Measurements from ENCODE around the gene APOB. TPM values are rescaled to one million over a fixed set of nuclear protein-coding genes. Genes with fewer than 3 reads are reported as not detected.

The APOB gene
- total and polyA plus RNA-seq, 2 of the 13 experiments (the other 11 are each of a cell fraction or from before 2014, with no cell fraction given) = 1,569 to 2,515 TPM

- TF ChIP-seq, protein P1, sequence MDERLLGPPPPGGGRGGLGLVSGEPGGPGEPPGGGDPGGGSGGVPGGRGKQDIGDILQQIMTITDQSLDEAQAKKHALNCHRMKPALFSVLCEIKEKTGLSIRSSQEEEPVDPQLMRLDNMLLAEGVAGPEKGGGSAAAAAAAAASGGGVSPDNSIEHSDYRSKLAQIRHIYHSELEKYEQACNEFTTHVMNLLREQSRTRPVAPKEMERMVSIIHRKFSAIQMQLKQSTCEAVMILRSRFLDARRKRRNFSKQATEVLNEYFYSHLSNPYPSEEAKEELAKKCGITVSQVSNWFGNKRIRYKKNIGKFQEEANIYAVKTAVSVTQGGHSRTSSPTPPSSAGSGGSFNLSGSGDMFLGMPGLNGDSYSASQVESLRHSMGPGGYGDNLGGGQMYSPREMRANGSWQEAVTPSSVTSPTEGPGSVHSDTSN (CRISPR knock-in tag; IDR thresholded peaks at IDR 0.05) = no peak
- TF ChIP-seq ATRX (CRISPR knock-in tag; IDR thresholded peaks at IDR 0.05; ENCODE audit: borderline replicate concordance) (no peak), ZSCAN22 (CRISPR knock-in tag; IDR thresholded peaks at IDR 0.05) (no peak), CBX1 (IDR thresholded peaks at IDR 0.05; ENCODE audit: low read depth) (no peak), ETS1 (CRISPR knock-in tag; IDR thresholded peaks at IDR 0.05) (no peak), ZNF292 (CRISPR knock-in tag; IDR thresholded peaks at IDR 0.05; ENCODE audit: borderline replicate concordance, low read depth) (0 out of 2 replicates have a peak, but pooled peaks have one; percentile 39), POGZ (CRISPR knock-in tag; IDR thresholded peaks at IDR 0.05) (peak; percentile 79), IRF2 (CRISPR knock-in tag; IDR thresholded peaks at IDR 0.05) (peak; percentile 42; the same call in 1 of the 2 replicates), KDM4B (CRISPR knock-in tag; IDR thresholded peaks at IDR 0.05) (no peak), HINFP (CRISPR knock-in tag; IDR thresholded peaks at IDR 0.05; ENCODE audit: low read depth) (no peak), ZNF362 (CRISPR knock-in tag; IDR thresholded peaks at IDR 0.05; ENCODE audit: borderline replicate concordance) (no peak), ZNF501 (CRISPR knock-in tag; IDR thresholded peaks at IDR 0.05) (no peak), ZNF337 (CRISPR knock-in tag; IDR thresholded peaks at IDR 0.05; ENCODE audit: borderline replicate concordance, low read depth) (no peak), ZFY (CRISPR knock-in tag; IDR thresholded peaks at IDR 0.05) (peak; percentile 33; the same call in 1 of the 2 replicates), SP140L (CRISPR knock-in tag; IDR thresholded peaks at IDR 0.05; ENCODE audit: borderline replicate concordance) (no peak), TRIM24 (CRISPR knock-in tag; IDR thresholded peaks at IDR 0.05) (no peak)
- TF ChIP-seq, protein P2, sequence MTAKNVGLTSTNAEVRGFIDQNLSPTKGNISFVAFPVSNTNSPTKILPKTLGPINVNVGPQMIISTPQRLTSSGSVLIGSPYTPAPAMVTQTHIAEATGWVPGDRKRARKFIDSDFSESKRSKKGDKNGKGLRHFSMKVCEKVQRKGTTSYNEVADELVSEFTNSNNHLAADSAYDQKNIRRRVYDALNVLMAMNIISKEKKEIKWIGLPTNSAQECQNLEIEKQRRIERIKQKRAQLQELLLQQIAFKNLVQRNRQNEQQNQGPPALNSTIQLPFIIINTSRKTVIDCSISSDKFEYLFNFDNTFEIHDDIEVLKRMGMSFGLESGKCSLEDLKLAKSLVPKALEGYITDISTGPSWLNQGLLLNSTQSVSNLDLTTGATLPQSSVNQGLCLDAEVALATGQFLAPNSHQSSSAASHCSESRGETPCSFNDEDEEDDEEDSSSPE (CRISPR knock-in tag; IDR thresholded peaks at IDR 0.05) = no peak
- TF ChIP-seq, protein P3, sequence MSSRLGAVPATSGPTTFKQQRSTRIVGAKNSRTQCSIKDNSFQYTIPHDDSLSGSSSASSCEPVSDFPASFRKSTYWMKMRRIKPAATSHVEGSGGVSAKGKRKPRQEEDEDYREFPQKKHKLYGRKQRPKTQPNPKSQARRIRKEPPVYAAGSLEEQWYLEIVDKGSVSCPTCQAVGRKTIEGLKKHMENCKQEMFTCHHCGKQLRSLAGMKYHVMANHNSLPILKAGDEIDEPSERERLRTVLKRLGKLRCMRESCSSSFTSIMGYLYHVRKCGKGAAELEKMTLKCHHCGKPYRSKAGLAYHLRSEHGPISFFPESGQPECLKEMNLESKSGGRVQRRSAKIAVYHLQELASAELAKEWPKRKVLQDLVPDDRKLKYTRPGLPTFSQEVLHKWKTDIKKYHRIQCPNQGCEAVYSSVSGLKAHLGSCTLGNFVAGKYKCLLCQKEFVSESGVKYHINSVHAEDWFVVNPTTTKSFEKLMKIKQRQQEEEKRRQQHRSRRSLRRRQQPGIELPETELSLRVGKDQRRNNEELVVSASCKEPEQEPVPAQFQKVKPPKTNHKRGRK (CRISPR knock-in tag; IDR thresholded peaks at IDR 0.05) = 0 out of 2 replicates have a peak, but pooled peaks have one; percentile 69
- TF ChIP-seq, protein P4, sequence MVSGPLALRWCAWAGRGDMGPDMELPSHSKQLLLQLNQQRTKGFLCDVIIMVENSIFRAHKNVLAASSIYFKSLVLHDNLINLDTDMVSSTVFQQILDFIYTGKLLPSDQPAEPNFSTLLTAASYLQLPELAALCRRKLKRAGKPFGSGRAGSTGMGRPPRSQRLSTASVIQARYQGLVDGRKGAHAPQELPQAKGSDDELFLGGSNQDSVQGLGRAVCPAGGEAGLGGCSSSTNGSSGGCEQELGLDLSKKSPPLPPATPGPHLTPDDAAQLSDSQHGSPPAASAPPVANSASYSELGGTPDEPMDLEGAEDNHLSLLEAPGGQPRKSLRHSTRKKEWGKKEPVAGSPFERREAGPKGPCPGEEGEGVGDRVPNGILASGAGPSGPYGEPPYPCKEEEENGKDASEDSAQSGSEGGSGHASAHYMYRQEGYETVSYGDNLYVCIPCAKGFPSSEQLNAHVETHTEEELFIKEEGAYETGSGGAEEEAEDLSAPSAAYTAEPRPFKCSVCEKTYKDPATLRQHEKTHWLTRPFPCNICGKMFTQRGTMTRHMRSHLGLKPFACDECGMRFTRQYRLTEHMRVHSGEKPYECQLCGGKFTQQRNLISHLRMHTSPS (CRISPR knock-in tag; IDR thresholded peaks at IDR 0.05; ENCODE audit: low read depth) = no peak
Observed at GRCh38 chr2:21072477-21073242, 28.8 kb upstream of the APOB start (continued).

All from HepG2 (cell line).